GM12864 (cell line): ENCODE results near the gene DEDD.
"Not testable (repeated sequence)": the region's sequence is repeated elsewhere in the genome, so short reads cannot be mapped to it uniquely, and the experiment has no call there.

ENCODE experiments used
- DNase-seq: peaks from one replicate; pipeline ENCODE4 v3.0.0-alpha.2; 2011; ENCODE audit warnings: low read depth
- H3K4me3 ChIP-seq: 2 replicates; pipeline ENCODE4 v1.5.1; 2011; ENCODE audit warnings: mild to moderate bottlenecking, low read depth, low read length, control low read depth
- CTCF ChIP-seq: IDR thresholded peaks from 2 replicates; pipeline ENCODE4 v1.5.1; 2011; ENCODE audit warnings: low read depth, mild to moderate bottlenecking, moderate library complexity, low read length, control low read depth, inconsistent platforms; ENCODE audit errors: missing control alignments

The DEDD gene

GRCh38 chr1:161127649-161128048 lies 4.8 kb downstream of the DEDD start:
- H3K4me3 ChIP-seq, result no peak overlapping the region
- DNase-seq, result no peak
- no peak for TF ChIP-seq CTCF

- TF ChIP-seq CTCF, result no peak
- no peak for DNase-seq
- H3K4me3 ChIP-seq, result no peak overlapping the region
Measured at GRCh38 chr1:161122967-161123366, 9.5 kb downstream of the DEDD start.

GRCh38 chr1:161121834-161122233 lies 10.6 kb downstream of the DEDD start:
- H3K4me3 ChIP-seq, result no peak overlapping the region
- DNase-seq, result no peak
- no peak for TF ChIP-seq CTCF

DNA sequence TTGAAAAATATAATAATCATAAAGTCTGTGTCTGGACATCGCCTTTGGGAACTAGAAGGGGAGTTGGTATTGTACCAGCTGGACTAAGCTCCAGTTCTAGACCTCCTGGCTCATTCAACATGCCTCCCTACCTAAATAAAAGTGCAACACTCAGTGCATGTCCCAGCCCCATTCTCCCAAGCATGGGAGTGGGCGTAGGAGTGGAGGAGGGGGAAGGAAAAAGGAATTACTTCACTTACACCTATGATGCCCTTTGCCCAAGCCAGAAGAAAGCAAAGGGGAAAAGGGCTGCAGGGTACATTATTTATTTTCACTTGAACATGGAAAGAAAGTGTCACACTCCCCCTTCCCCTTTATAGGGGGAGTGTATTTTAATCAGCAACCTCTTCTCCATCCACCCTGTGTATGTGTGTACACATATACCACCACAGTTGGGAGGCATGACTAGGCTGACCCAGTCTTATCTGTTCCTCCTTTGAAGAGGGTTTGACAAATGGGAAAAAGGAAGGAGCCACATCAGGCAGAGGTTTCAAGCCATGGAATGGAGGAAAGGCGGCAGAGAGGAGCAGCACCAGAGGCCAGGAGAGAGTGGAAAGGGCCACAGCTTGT lies 11.3 kb downstream of the DEDD start:
- no peak for DNase-seq
- TF ChIP-seq CTCF, result no peak
- H3K4me3 ChIP-seq, result no peak overlapping the region

DNA sequence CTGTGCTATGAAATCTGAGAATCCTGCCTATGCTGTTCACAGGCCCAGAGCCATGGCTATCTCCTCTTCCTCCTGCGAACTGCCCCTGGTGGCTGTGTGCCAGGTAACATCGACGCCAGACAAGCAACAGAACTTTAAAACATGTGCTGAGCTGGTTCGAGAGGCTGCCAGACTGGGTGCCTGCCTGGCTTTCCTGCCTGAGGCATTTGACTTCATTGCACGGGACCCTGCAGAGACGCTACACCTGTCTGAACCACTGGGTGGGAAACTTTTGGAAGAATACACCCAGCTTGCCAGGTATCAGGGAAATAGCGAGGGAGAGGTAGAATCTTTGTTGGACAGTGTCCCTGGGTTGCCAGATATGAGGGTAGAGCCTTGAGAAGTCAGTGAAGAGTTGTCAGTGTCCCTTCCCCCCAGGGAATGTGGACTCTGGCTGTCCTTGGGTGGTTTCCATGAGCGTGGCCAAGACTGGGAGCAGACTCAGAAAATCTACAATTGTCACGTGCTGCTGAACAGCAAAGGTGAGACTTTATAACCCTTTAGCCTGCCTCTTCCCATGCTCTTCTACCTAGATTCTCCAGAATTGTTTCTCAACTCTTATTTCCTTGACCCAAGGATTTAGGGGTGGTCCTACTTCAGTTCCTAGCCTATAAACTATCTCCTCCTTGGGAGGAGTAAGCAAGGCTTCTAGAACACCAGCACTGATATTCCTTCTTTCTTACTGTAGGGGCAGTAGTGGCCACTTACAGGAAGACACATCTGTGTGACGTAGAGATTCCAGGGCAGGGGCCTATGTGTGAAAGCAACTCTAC lies 13.2 kb downstream of the DEDD start:
- peak; percentile 53 for TF ChIP-seq CTCF
- H3K4me3 ChIP-seq, result peak overlapping the region; percentile 87
- DNase-seq, result no peak

DNA sequence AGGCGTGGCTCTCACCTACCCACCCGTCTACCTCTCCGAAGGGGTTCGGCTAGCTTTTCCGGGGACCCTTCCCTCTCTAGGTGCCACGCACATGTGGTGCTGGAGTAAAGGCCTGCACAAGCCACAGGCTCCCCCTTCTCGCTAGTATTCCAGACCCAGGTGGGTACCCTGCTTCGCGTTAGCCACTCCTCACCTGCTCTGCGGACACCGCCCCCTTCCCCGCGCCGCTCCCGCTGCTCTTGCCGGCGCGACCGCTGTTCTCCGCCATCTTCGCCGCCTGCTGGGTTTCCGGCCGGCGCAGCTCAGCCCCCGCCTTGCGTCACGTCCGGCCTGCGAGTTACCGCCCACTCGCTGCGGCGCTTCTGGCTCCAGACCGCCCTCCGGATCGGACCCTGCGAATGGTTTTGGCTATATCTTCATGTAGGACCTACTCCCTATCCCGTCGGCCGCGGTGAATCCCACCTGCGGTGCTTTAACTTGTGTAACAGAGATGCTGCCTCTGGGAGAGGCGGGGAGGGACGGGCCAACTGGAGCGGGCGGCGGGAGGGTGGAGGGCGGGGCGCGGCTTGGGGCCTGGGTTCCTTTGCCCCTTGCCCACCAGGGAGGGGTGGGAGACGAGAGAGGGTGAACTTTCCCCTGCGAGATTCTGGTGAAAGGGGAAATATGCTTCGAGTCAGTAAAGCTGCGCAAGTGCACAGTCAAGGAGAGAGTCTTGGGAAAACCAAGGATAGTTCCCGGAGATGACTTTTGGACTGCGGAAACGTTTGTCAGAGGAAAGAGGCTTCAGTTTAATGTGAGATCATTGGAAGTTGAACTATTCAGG lies 14.5 kb downstream of the DEDD start, which contains the start of the genes NIT1 and PFDN2:
TSS of gene NIT1 (plus strand) at position 347 of the 823 bp plus-strand sequence. CDS start at position 419, 72 bp downstream.
TSS of gene PFDN2 (minus strand) at position 279 of the 823 bp plus-strand sequence. CDS start at position 268, 11 bp downstream.
- TF ChIP-seq CTCF, result no peak
- H3K4me3 ChIP-seq, result peak within 1 kb of the TSS; percentile 87
- no peak for DNase-seq

GRCh38 chr1:161115961-161116360 lies 16.5 kb downstream of the DEDD start:
- DNase-seq, H3K4me3 ChIP-seq: not testable (repeated sequence)
